Calu3 (cell line): ENCODE measurements around the gene RNF26. TPM values are rescaled to one million over a fixed set of nuclear protein-coding genes. Genes with fewer than 3 reads are reported as not detected.

ENCODE experiments used
- BruUV-seq: library from RNA; stranded (reverse); fragments of 400-500 nt; replicated peaks from 2 replicates; lab custom pipeline; 2021; lab: Mats Ljungman, UMichigan
- CTCF ChIA-PET: fragments of 300-600 bp; sonication (Branson Sonifier 250); formaldehyde crosslinking; loops from one replicate; lab custom pipeline; 2022; ENCODE audit warnings: antibody characterized with exemption; lab: Charles Lee
- DNase-seq: peaks from one replicate; pipeline ENCODE4 v3.0.0; 2022
- H3K27ac Mint-ChIP-seq: one replicate; pipeline ENCODE4 v1.8.0; 2022; ENCODE audit warnings: mixed read lengths; ENCODE audit not compliant: unreplicated experiment
- H3K27me3 Mint-ChIP-seq: one replicate; pipeline ENCODE4 v1.8.0; 2022; ENCODE audit warnings: mixed read lengths; ENCODE audit not compliant: unreplicated experiment
- H3K36me3 Mint-ChIP-seq: one replicate; pipeline ENCODE4 v1.8.0; 2022; ENCODE audit warnings: mild to moderate bottlenecking, moderate library complexity, mixed read lengths; ENCODE audit not compliant: insufficient read depth, unreplicated experiment
- H3K4me1 Mint-ChIP-seq: one replicate; pipeline ENCODE4 v1.8.0; 2022; ENCODE audit warnings: mild to moderate bottlenecking, low read depth, mixed read lengths; ENCODE audit not compliant: unreplicated experiment
- H3K4me3 Mint-ChIP-seq: one replicate; pipeline ENCODE4 v1.8.0; 2022; ENCODE audit warnings: mild to moderate bottlenecking, low read depth, moderate library complexity, mixed read lengths; ENCODE audit not compliant: unreplicated experiment
- H3K9me3 Mint-ChIP-seq: one replicate; pipeline ENCODE4 v1.8.0; 2022; ENCODE audit warnings: low read depth, mixed read lengths; ENCODE audit not compliant: unreplicated experiment
- intact Hi-C: fragments of 100-400 bp; cut with micrococcal nuclease; formaldehyde crosslinking; loops from one replicate; pipeline ENCODE4 v1.10.0; 2022; ENCODE audit not compliant: unreplicated experiment
- total RNA-seq: library from RNA; stranded (reverse); gene quantifications from 2 replicates; pipeline ENCODE4 v1.2.3, GENCODE V29; 2022
- TF ChIP-seq, protein P1 (sequence below): fragments of 200-600 bp; IDR thresholded peaks from one replicate; pipeline ENCODE4 v1.8.0; 2022; ENCODE audit warnings: antibody characterized with exemption; ENCODE audit not compliant: unreplicated experiment

RNF26 gene
- total RNA-seq, 1 experiment from 2014 or later: 31.8 TPM

DNA sequence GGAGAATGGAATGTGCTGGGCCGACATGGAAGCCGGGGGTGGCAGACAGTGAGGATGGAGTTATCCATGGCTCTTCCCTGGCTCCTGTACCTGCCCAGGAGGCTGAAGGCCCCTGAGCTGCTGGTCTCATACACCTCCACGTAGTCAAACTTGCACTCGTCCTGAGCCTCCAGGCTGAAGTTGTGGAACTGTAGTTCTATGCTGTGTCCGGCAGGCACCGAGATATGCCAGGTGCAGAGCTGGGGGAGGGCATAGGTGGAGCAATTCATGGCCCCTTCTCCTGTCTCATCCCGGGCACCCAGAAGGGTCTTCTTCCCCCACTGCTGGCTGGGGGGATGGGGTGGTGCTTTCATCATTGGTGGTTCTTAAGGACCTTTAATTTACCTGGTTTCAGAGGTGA lies 9.4 kb downstream of the RNF26 start:
- Mint-ChIP-seq H3K27me3 (peaks cover 74% of the 10 kb centered on the region), H3K4me1 (peaks cover 8% of the 10 kb centered on the region), H3K27ac (no peak overlapping the region), H3K4me3 (no peak overlapping the region), H3K9me3 (no peaks in the 10 kb centered on the region), H3K36me3 (peaks cover 8% of the 10 kb centered on the region)
- TF ChIP-seq, protein P1, sequence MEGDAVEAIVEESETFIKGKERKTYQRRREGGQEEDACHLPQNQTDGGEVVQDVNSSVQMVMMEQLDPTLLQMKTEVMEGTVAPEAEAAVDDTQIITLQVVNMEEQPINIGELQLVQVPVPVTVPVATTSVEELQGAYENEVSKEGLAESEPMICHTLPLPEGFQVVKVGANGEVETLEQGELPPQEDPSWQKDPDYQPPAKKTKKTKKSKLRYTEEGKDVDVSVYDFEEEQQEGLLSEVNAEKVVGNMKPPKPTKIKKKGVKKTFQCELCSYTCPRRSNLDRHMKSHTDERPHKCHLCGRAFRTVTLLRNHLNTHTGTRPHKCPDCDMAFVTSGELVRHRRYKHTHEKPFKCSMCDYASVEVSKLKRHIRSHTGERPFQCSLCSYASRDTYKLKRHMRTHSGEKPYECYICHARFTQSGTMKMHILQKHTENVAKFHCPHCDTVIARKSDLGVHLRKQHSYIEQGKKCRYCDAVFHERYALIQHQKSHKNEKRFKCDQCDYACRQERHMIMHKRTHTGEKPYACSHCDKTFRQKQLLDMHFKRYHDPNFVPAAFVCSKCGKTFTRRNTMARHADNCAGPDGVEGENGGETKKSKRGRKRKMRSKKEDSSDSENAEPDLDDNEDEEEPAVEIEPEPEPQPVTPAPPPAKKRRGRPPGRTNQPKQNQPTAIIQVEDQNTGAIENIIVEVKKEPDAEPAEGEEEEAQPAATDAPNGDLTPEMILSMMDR: no peak
- CTCF ChIA-PET: interaction anchor here (0.6 kb wide), 1 partner anchor 242 kb away, joined by 3 read pairs; the partner anchor contains the start of gene DPAGT1
- no peak for DNase-seq
- intact Hi-C loops: no loop called here
- no TSS peak for BruUV-seq

DNA sequence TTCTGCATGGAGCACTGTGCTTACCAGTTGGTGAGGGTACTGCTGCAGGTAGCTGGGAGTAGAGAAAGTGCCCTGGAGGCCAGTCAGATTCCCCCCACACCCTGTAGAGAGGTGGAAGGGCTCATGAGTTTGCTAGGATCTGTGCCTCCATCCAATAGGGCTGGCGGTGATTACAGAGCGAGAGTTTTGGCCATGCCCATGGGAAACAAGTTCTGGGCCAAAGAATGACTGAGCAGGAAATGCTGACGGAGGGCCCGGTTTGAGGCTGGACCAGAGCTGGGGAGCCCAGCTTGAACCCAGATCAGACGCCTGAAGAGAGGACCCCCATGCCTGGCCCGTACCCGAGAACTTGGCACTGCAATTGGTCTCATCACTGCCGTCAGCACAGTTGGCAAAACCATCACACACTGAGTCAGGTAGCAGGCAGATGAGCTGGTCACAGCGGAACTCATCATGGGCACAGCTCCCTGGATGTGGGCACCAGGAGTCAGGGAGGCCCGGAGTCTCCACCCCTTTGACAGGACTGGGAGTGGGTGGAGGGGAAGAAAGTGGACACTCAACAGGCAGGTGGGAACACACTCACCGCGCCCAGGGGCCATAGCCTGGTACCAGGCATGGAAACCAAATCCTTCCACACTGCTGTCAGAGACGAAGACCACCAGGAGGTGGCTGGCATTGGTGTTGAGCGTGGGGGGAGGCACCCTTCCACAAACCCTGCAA lies 10.1 kb downstream of the RNF26 start:
- peaks cover 74% of the 10 kb centered on the region for H3K27me3 Mint-ChIP-seq

DNA sequence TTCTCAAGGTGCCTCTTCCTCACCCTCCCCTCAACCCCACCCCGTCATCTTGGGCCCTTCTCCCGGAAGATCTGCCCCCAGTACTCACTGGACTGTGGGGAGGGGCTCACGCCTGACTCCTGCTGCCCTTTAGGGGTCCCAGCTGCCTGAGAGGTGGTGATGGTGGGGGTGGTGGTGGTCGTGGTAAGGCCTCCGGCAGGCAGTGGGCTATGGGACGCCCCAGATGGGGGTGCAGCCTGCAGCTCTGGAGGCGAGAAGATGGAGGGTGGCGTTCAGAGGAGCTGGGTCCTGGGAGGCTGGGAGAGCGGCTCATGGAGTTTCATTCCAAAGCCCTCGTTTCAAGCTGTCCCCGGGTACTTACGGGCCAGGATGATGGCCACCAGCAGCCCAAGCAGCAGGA lies 11.4 kb downstream of the RNF26 start:
- CTCF ChIA-PET: no interaction called here
- peaks cover 6% of the 10 kb centered on the region for H3K4me1 Mint-ChIP-seq
- no peak for DNase-seq
- TF ChIP-seq, protein P1: no peak
- H3K27me3 Mint-ChIP-seq: peaks cover 80% of the 10 kb centered on the region
- intact Hi-C loops: no loop called here
- no TSS peak for BruUV-seq
- H3K27ac Mint-ChIP-seq: no peak overlapping the region
- no peak overlapping the region for H3K4me3 Mint-ChIP-seq
- H3K9me3 Mint-ChIP-seq: no peaks in the 10 kb centered on the region
- H3K36me3 Mint-ChIP-seq: peaks cover 4% of the 10 kb centered on the region

More for the DNA sequence above, 10.1 kb downstream of the RNF26 start:
- H3K9me3 Mint-ChIP-seq: no peaks in the 10 kb centered on the region
- intact Hi-C loops: no loop called here
- CTCF ChIA-PET: no interaction called here
- H3K27ac Mint-ChIP-seq: no peak overlapping the region
- no peak overlapping the region for H3K4me3 Mint-ChIP-seq
- peaks cover 8% of the 10 kb centered on the region for H3K4me1 Mint-ChIP-seq
- TF ChIP-seq, protein P1: no peak
- peaks cover 4% of the 10 kb centered on the region for H3K36me3 Mint-ChIP-seq
- BruUV-seq: no TSS peak
- DNase-seq: no peak

DNA sequence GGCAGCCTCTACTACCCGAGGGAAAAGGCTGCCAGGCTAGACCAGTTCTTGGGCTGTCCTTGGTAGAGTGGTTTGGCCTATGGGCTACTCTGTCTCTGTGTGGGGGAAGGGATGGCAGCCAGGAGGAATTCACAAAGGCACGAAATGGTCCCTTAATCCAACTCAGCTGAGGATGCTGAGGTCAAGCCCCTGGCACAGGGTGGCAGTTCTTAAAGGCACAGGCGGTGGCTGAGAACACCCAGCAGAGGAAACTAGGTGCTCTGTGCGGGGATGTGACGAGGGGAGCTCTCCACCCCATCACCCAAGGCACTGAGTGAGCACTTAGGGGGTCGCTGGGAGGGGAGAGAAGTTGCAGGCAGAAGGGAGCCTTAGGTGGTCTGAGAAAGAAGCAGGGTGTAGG lies 12.3 kb downstream of the RNF26 start, which contains the start of gene MFRP:
Gene MFRP (minus strand): TSS at position 101 of the 400 bp plus-strand sequence. CDS start 192 bp downstream, outside the sequence.
- Mint-ChIP-seq H3K36me3 (peaks cover 4% of the 10 kb centered on the region), H3K4me3 (no peak within 1 kb of the TSS), H3K27ac (no peak within 1 kb of the TSS), H3K9me3 (no peaks in the 10 kb centered on the region), H3K4me1 (no peaks in the 10 kb centered on the region), H3K27me3 (peaks cover 80% of the 10 kb centered on the region)
- CTCF ChIA-PET: no interaction called here
- no TSS peak for BruUV-seq
- TF ChIP-seq, protein P1: no peak
- intact Hi-C loops: no loop called here
- DNase-seq: no peak
